GM23248 (cell line): ENCODE measurements around the gene ZFAND5. TPM values are rescaled to one million over a fixed set of nuclear protein-coding genes. Genes with fewer than 3 reads are reported as not detected.

Experiments used
- DNase-seq: peaks from one replicate; pipeline ENCODE4 v3.0.0-alpha.2; 2015
- H2AFZ ChIP-seq: fragments of 200-600 bp; sonication (generic); 2 replicates; pipeline ENCODE4 v1.6.1; 2016; ENCODE audit warnings: antibody characterized with exemption
- H3F3A ChIP-seq: fragments of 200-600 bp; sonication (generic); 2 replicates; pipeline ENCODE4 v1.6.1; 2016; ENCODE audit warnings: mild to moderate bottlenecking, antibody characterized with exemption, mixed run types; ENCODE audit not compliant: insufficient read depth
- H3K27ac ChIP-seq: fragments of 200-600 bp; sonication (generic); 2 replicates; pipeline ENCODE4 v1.5.1; 2016; ENCODE audit warnings: mild to moderate bottlenecking
- H3K27me3 ChIP-seq: fragments of 200-600 bp; sonication (generic); replicated peaks from 2 replicates; pipeline ENCODE4 v1.6.1; 2016; ENCODE audit warnings: mild to moderate bottlenecking; ENCODE audit not compliant: insufficient read depth
- H3K36me3 ChIP-seq: fragments of 200-600 bp; sonication (generic); 2 replicates; pipeline ENCODE4 v1.6.1; 2016; ENCODE audit warnings: low read depth, mild to moderate bottlenecking
- H3K4me1 ChIP-seq: fragments of 200-600 bp; sonication (generic); 2 replicates; pipeline ENCODE4 v1.6.1; 2016; ENCODE audit warnings: mild to moderate bottlenecking; ENCODE audit not compliant: insufficient read depth
- H3K4me2 ChIP-seq: fragments of 200-600 bp; sonication (generic); one replicate; pipeline ENCODE4 v1.6.1; 2016; ENCODE audit warnings: mild to moderate bottlenecking; ENCODE audit not compliant: unreplicated experiment
- H3K4me3 ChIP-seq: fragments of 200-600 bp; sonication (generic); 2 replicates; pipeline ENCODE4 v1.5.1; 2016; ENCODE audit warnings: mild to moderate bottlenecking
- H3K79me2 ChIP-seq: fragments of 200-600 bp; sonication (generic); 2 replicates; pipeline ENCODE4 v1.6.1; 2016; ENCODE audit warnings: mild to moderate bottlenecking; ENCODE audit not compliant: insufficient read depth
- H3K9ac ChIP-seq: fragments of 200-600 bp; sonication (generic); 2 replicates; pipeline ENCODE4 v1.6.1; 2016; ENCODE audit warnings: mild to moderate bottlenecking
- H3K9me2 ChIP-seq: fragments of 200-600 bp; sonication (generic); 2 replicates; pipeline ENCODE4 v1.6.1; 2016; ENCODE audit warnings: mixed run types, mild to moderate bottlenecking, moderate library complexity; ENCODE audit not compliant: insufficient read depth
- H3K9me3 ChIP-seq: fragments of 200-600 bp; sonication (generic); one replicate; pipeline ENCODE4 v1.6.1; 2017; ENCODE audit warnings: low read depth
- H4K20me1 ChIP-seq: fragments of 200-600 bp; sonication (generic); 2 replicates; pipeline ENCODE4 v1.6.0; 2016; ENCODE audit not compliant: insufficient read depth
- EZH2 ChIP-seq: fragments of 200-600 bp; sonication (generic); IDR thresholded peaks from 2 replicates; pipeline ENCODE4 v1.6.1; 2018; ENCODE audit warnings: antibody characterized with exemption, mild to moderate bottlenecking; ENCODE audit not compliant: insufficient read depth, poor library complexity, severe bottlenecking
- EZH2phosphoT487 ChIP-seq: fragments of 200-600 bp; sonication (generic); IDR thresholded peaks from 2 replicates; pipeline ENCODE4 v1.6.1; 2018; ENCODE audit warnings: antibody characterized with exemption, moderate library complexity, mild to moderate bottlenecking, low read depth; ENCODE audit not compliant: insufficient read depth
- WGBS, 2 experiments: methylation state at CpG; one replicate each; pipeline ENCODE4 v1.1.6; 2015 to 2017; ENCODE audit warnings: low lambda C conversion rate in 2 of 2, low coverage in 1 of 2; ENCODE audit errors: missing lambda C conversion rate in 2 of 2; 5-methylcytosine and 5-hydroxymethylcytosine counted together
- in situ Hi-C: fragments of 300-500 bp; cut with MboI; formaldehyde crosslinking; loops from 2 replicates; pipeline ENCODE4 v1.15.0; 2020
- polyA plus RNA-seq: library from polyadenylated mRNA; unstranded; fragments of >200 nt; fragmentation: Nextera tagmentation; extraction: Ambion mirVana; gene quantifications from 2 replicates; pipeline ENCODE4 v1.2.1, GENCODE V29; 2016
- total RNA-seq: library from RNA; depleted of rRNA; stranded (reverse); fragments of >200 nt; shearing (Covaris generic); gene quantifications from 2 replicates; pipeline ENCODE4 v1.2.3, GENCODE V29; 2014; rRNA removed

Gene ZFAND5
- total and polyA plus RNA-seq, 2 experiments from 2014 or later = 178 to 184 TPM

GRCh38 chr9:72305707-72306106 lies 59.3 kb downstream of the ZFAND5 start:
- H3K9ac ChIP-seq = peak overlapping the region; percentile 78
- peak overlapping the region; percentile 42 for H3K27ac ChIP-seq
- TF ChIP-seq EZH2phosphoT487 (no peak), EZH2 (no peak)
- 59 to 60% methylated on average over 3 of the region's 3 CpGs for WGBS, 2 experiments
- peaks cover 8% of the 10 kb centered on the region; the same call in 1 of the 2 replicates for H3K79me2 ChIP-seq
- no peaks in the 10 kb centered on the region for H3K9me2 ChIP-seq
- peak; percentile 11 for DNase-seq
- H3K9me3 ChIP-seq = no peaks in the 10 kb centered on the region
- no peaks in the 10 kb centered on the region for H4K20me1 ChIP-seq
- H2AFZ ChIP-seq = peak overlapping the region; percentile 95
- H3K4me2 ChIP-seq = peak overlapping the region; percentile 85
- no peaks in the 10 kb centered on the region for H3K27me3 ChIP-seq
- peaks cover 5% of the 10 kb centered on the region for H3K4me1 ChIP-seq
- no peaks in the 10 kb centered on the region for H3K36me3 ChIP-seq
- no peaks in the 10 kb centered on the region for H3F3A ChIP-seq
- peak overlapping the region; percentile 89 for H3K4me3 ChIP-seq
- in situ Hi-C loops = no loop called here

DNA sequence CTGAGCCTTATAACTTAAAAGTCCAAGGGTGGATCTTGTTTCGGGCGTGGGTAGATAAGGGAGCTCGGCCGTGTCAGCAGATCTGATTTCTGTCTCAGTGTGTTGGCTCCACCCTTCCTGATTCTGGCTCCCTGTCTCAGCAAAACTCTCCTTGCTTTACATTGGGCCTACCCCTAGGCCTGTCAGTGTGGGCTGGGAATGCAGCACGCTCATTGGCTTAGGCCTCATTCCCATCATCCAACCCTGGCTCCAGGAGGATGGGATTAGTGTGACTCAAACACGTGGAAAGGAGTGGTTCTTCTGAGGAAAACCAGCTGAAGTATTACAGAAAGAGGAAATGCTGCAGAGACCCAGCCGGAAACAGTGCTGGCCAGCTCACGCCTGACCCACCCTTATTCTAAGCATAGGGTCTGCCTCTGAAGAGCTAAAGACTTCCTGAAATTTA lies 59.9 kb downstream of the ZFAND5 start:
- Histone ChIP-seq H3K27ac (peak overlapping the region; percentile 83), H3K79me2 (peaks cover 8% of the 10 kb centered on the region; the same call in 1 of the 2 replicates), H3K27me3 (no peaks in the 10 kb centered on the region), H3F3A (no peaks in the 10 kb centered on the region), H3K4me2 (peak overlapping the region; percentile 85), H3K4me1 (peaks cover 5% of the 10 kb centered on the region), H3K36me3 (no peaks in the 10 kb centered on the region), H3K4me3 (peak overlapping the region; percentile 89), H4K20me1 (no peaks in the 10 kb centered on the region), H3K9ac (peak overlapping the region; percentile 80), H3K9me2 (no peaks in the 10 kb centered on the region), H2AFZ (peak overlapping the region; percentile 95), H3K9me3 (no peaks in the 10 kb centered on the region)
- 48 to 50% methylated on average over 8 of the region's 8 CpGs for WGBS, 2 experiments
- peak; percentile 92 for DNase-seq
- in situ Hi-C loops = no loop called here
- TF ChIP-seq EZH2 (no peak), EZH2phosphoT487 (no peak)

- H3F3A ChIP-seq = no peaks in the 10 kb centered on the region
- in situ Hi-C loops = no loop called here
- peak overlapping the region; percentile 78 for H3K4me2 ChIP-seq
- TF ChIP-seq EZH2phosphoT487 = no peak
- TF ChIP-seq EZH2 = no peak
- no peaks in the 10 kb centered on the region for H3K36me3 ChIP-seq
- 25 to 56% methylated on average over 1 of the region's 1 CpG for WGBS, 2 experiments
- H3K27me3 ChIP-seq = no peaks in the 10 kb centered on the region
- H3K4me1 ChIP-seq = peaks cover 5% of the 10 kb centered on the region
- H3K9me2 ChIP-seq = no peaks in the 10 kb centered on the region
- no peaks in the 10 kb centered on the region for H3K9me3 ChIP-seq
- peak overlapping the region; percentile 89 for H3K4me3 ChIP-seq
- peak overlapping the region; percentile 95 for H2AFZ ChIP-seq
- peak; percentile 3 for DNase-seq
- peaks cover 8% of the 10 kb centered on the region; the same call in 1 of the 2 replicates for H3K79me2 ChIP-seq
- H4K20me1 ChIP-seq = no peaks in the 10 kb centered on the region
- peak overlapping the region; percentile 83 for H3K27ac ChIP-seq
- H3K9ac ChIP-seq = peak overlapping the region; percentile 80
Observed at GRCh38 chr9:72304538-72304937, 60.5 kb downstream of the ZFAND5 start.

Other genes with a start within 250 kb of the ZFAND5 start
- not detected in 2 replicates for gene GDA, start 215.8 kb downstream of the ZFAND5 start, total RNA-seq
- not detected in 2 replicates for gene GDA, start 215.8 kb downstream of the ZFAND5 start, polyA plus RNA-seq
- gene TMC1, start 156.4 kb upstream of the ZFAND5 start, total RNA-seq = 2.4 TPM in 1 of 2 replicates, not detected in the other
- 0.32 and 0.45 TPM in 2 replicates for gene TMC1, start 156.4 kb upstream of the ZFAND5 start, polyA plus RNA-seq